Activated T-helper 2 cell treated with anti-CD3 and anti-CD28 coated beads, Interferon-gamma antibody, Interleukin-2, Interleukin-4, amounts not matched to agents 10 μg/mL and 5 μg/mL and 100 μg/mL, durations not matched to agents 14 hours and 24 hours and 36 hours (primary cell): ENCODE results near the gene ASPG. TPM values are rescaled to one million over a fixed set of nuclear protein-coding genes. Genes with fewer than 3 reads are reported as not detected.
A peak's percentile ranks its signal among the peaks of the same experiment; 100 is the strongest.

Experiments
- DNase-seq: peaks from one replicate; pipeline ENCODE4 v3.0.0; 2021; ENCODE audit warnings: low spot score
- H3K27ac Mint-ChIP-seq: one replicate; pipeline ENCODE4 v1.8.0; 2021; ENCODE audit warnings: mixed read lengths
- H3K27me3 Mint-ChIP-seq: one replicate; pipeline ENCODE4 v1.8.0; 2021; ENCODE audit warnings: low read depth, mixed read lengths
- H3K36me3 Mint-ChIP-seq: one replicate; pipeline ENCODE4 v1.8.0; 2021; ENCODE audit warnings: low read depth, mixed read lengths
- H3K4me1 Mint-ChIP-seq: one replicate; pipeline ENCODE4 v1.8.0; 2021; ENCODE audit warnings: low read depth, mixed read lengths
- H3K4me3 Mint-ChIP-seq: one replicate; pipeline ENCODE4 v1.8.0; 2021; ENCODE audit warnings: low read depth, mild to moderate bottlenecking, moderate library complexity, mixed read lengths
- H3K9me3 Mint-ChIP-seq: one replicate; pipeline ENCODE4 v1.8.0; 2021; ENCODE audit warnings: mixed read lengths
- intact Hi-C: fragments of 100-400 bp; cut with micrococcal nuclease; formaldehyde crosslinking; loops from one replicate; pipeline ENCODE4 v1.15.1; 2023
- total RNA-seq: library from RNA; stranded (reverse); gene quantifications from 2 replicates; pipeline ENCODE4 v1.2.3, GENCODE V29; 2022

Gene ASPG
- total RNA-seq, 1 donor from 2014 or later = not detected

GRCh38 chr14:104054222-104054905, 31.1 kb upstream of the ASPG start:
- Mint-ChIP-seq H3K27me3 (peaks cover 11% of the 10 kb centered on the region), H3K27ac (no peak overlapping the region), H3K4me3 (no peak overlapping the region), H3K9me3 (no peaks in the 10 kb centered on the region), H3K36me3 (no peaks in the 10 kb centered on the region), H3K4me1 (no peaks in the 10 kb centered on the region)
- DNase-seq = no peak
- intact Hi-C loops = no loop called here

GRCh38 chr14:104062281-104062680, 23.2 kb upstream of the ASPG start:
- Mint-ChIP-seq H3K9me3 (peaks cover 9% of the 10 kb centered on the region), H3K27me3 (peaks cover 22% of the 10 kb centered on the region), H3K27ac (no peak overlapping the region), H3K4me3 (no peak overlapping the region), H3K36me3 (no peaks in the 10 kb centered on the region), H3K4me1 (no peaks in the 10 kb centered on the region)
- no peak for DNase-seq
- intact Hi-C loops = no loop called here

- no peaks in the 10 kb centered on the region for H3K4me1 Mint-ChIP-seq
- DNase-seq = no peak
- H3K27me3 Mint-ChIP-seq = peaks cover 18% of the 10 kb centered on the region
- no peaks in the 10 kb centered on the region for H3K36me3 Mint-ChIP-seq
- intact Hi-C loops = no loop called here
- H3K27ac Mint-ChIP-seq = no peak overlapping the region
- peaks cover 11% of the 10 kb centered on the region for H3K9me3 Mint-ChIP-seq
- H3K4me3 Mint-ChIP-seq = no peak overlapping the region
Observed at GRCh38 chr14:104064003-104064402, 21.5 kb upstream of the ASPG start.

GRCh38 chr14:104066279-104066678, 19.2 kb upstream of the ASPG start:
- Mint-ChIP-seq H3K9me3 (peaks cover 11% of the 10 kb centered on the region), H3K36me3 (no peaks in the 10 kb centered on the region), H3K27me3 (peaks cover 10% of the 10 kb centered on the region), H3K4me1 (no peaks in the 10 kb centered on the region), H3K27ac (no peak overlapping the region), H3K4me3 (no peak overlapping the region)
- intact Hi-C loops = no loop called here
- DNase-seq = no peak

- Mint-ChIP-seq H3K4me3 (no peak overlapping the region), H3K36me3 (no peaks in the 10 kb centered on the region), H3K4me1 (no peaks in the 10 kb centered on the region), H3K27me3 (peaks cover 9% of the 10 kb centered on the region), H3K27ac (no peak overlapping the region), H3K9me3 (peaks cover 11% of the 10 kb centered on the region)
- DNase-seq = no peak
- intact Hi-C loops = no loop called here
Observed at GRCh38 chr14:104066719-104067295, 18.7 kb upstream of the ASPG start.

GRCh38 chr14:104069541-104069940, 16.0 kb upstream of the ASPG start:
- no peak overlapping the region for H3K27ac Mint-ChIP-seq
- peaks cover 5% of the 10 kb centered on the region for H3K36me3 Mint-ChIP-seq
- H3K9me3 Mint-ChIP-seq = peaks cover 22% of the 10 kb centered on the region
- no peaks in the 10 kb centered on the region for H3K27me3 Mint-ChIP-seq
- H3K4me3 Mint-ChIP-seq = no peak overlapping the region
- H3K4me1 Mint-ChIP-seq = peaks cover 5% of the 10 kb centered on the region
- intact Hi-C loops = no loop called here
- no peak for DNase-seq

GRCh38 chr14:104072586-104072985, 12.9 kb upstream of the ASPG start:
- no peak overlapping the region for H3K27ac Mint-ChIP-seq
- no peak overlapping the region for H3K4me3 Mint-ChIP-seq
- peaks cover 5% of the 10 kb centered on the region for H3K36me3 Mint-ChIP-seq
- peaks cover 2% of the 10 kb centered on the region for H3K27me3 Mint-ChIP-seq
- intact Hi-C loops = no loop called here
- H3K4me1 Mint-ChIP-seq = peaks cover 14% of the 10 kb centered on the region
- no peak for DNase-seq
- H3K9me3 Mint-ChIP-seq = peaks cover 11% of the 10 kb centered on the region

GRCh38 chr14:104073764-104074163, 11.7 kb upstream of the ASPG start:
- peaks cover 18% of the 10 kb centered on the region for H3K4me1 Mint-ChIP-seq
- intact Hi-C loops = no loop called here

GRCh38 chr14:104075530-104076151, 9.9 kb upstream of the ASPG start:
- no peak for DNase-seq
- peaks cover 5% of the 10 kb centered on the region for H3K36me3 Mint-ChIP-seq
- H3K27me3 Mint-ChIP-seq = peaks cover 2% of the 10 kb centered on the region
- H3K4me3 Mint-ChIP-seq = no peak overlapping the region
- intact Hi-C loops = loop anchor here (5.0 kb wide), 1 partner anchor 57 kb away; no protein-coding TSS in a partner anchor
- H3K27ac Mint-ChIP-seq = no peak overlapping the region
- peaks cover 11% of the 10 kb centered on the region for H3K9me3 Mint-ChIP-seq
- H3K4me1 Mint-ChIP-seq = peaks cover 18% of the 10 kb centered on the region

More at GRCh38 chr14:104073764-104074163, 11.7 kb upstream of the ASPG start:
- DNase-seq = no peak
- peaks cover 2% of the 10 kb centered on the region for H3K27me3 Mint-ChIP-seq
- H3K9me3 Mint-ChIP-seq = peaks cover 11% of the 10 kb centered on the region
- no peak overlapping the region for H3K27ac Mint-ChIP-seq
- H3K4me3 Mint-ChIP-seq = no peak overlapping the region
- peaks cover 5% of the 10 kb centered on the region for H3K36me3 Mint-ChIP-seq

GRCh38 chr14:104076743-104077142, 8.8 kb upstream of the ASPG start:
- intact Hi-C loops = loop anchor here (5.0 kb wide), 1 partner anchor 56 kb away; no protein-coding TSS in a partner anchor
- peaks cover 18% of the 10 kb centered on the region for H3K4me1 Mint-ChIP-seq
- H3K36me3 Mint-ChIP-seq = peaks cover 5% of the 10 kb centered on the region
- peak overlapping the region; percentile 38 for H3K27ac Mint-ChIP-seq
- H3K27me3 Mint-ChIP-seq = peaks cover 2% of the 10 kb centered on the region
- peaks cover 11% of the 10 kb centered on the region for H3K9me3 Mint-ChIP-seq
- H3K4me3 Mint-ChIP-seq = no peak overlapping the region
- DNase-seq = no peak

- H3K4me3 Mint-ChIP-seq = no peak overlapping the region
- no peaks in the 10 kb centered on the region for H3K36me3 Mint-ChIP-seq
- peaks cover 5% of the 10 kb centered on the region for H3K9me3 Mint-ChIP-seq
- peaks cover 2% of the 10 kb centered on the region for H3K27me3 Mint-ChIP-seq
- DNase-seq = peak; percentile 82
- intact Hi-C loops = loop anchor here (5.0 kb wide), 1 partner anchor 54 kb away; no protein-coding TSS in a partner anchor
- H3K27ac Mint-ChIP-seq = peak overlapping the region; percentile 9
- H3K4me1 Mint-ChIP-seq = peaks cover 13% of the 10 kb centered on the region
Observed at GRCh38 chr14:104078031-104078455, 7.5 kb upstream of the ASPG start.

GRCh38 chr14:104080376-104081260, 4.9 kb upstream of the ASPG start:
- no peak for DNase-seq
- Mint-ChIP-seq H3K36me3 (no peaks in the 10 kb centered on the region), H3K9me3 (no peaks in the 10 kb centered on the region), H3K4me1 (peaks cover 13% of the 10 kb centered on the region), H3K27me3 (peaks cover 1% of the 10 kb centered on the region), H3K27ac (no peak overlapping the region), H3K4me3 (no peak overlapping the region)
- intact Hi-C loops = no loop called here
